ENCODE data around the gene XPR1.

Gene XPR1

DNA sequence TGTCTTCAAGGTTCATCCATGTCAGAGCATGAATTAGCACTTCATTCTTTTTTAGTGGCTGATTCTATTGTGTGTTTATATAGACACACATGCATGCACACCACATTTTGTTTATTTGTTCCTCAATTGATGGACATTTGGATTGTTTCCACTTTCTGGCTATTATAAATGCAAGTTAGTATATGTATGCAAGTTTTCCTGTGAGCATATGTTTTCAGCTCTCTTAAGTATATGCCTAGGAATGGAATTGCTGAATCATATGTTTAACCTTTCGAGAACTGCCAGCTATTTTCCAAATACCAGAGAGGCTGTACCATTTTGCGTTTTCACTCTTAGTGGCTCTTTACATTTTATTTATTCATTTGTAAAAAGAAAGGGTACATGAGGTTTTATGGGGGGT is 171.0 kb downstream of the XPR1 start:
- H3K79me1 ChIP-seq (ENCODE audit: low read length), result no peaks in the 10 kb centered on the region
- H3K9ac ChIP-seq (ENCODE audit: low read length), result no peak overlapping the region
- H3K4me2 ChIP-seq (ENCODE audit: low read length), result no peak overlapping the region
- no peak overlapping the region for H4K5ac ChIP-seq (ENCODE audit: low read length)
- H4K8ac ChIP-seq (ENCODE audit: low read depth, low read length), result no peak overlapping the region
- no peaks in the 10 kb centered on the region for H3K36me3 ChIP-seq (ENCODE audit: control insufficient read depth, insufficient read depth, low read length)
- no peak overlapping the region for H3K27ac ChIP-seq (ENCODE audit: low read depth, low read length)
- H3K27me3 ChIP-seq (ENCODE audit: insufficient read depth, low read length, poor library complexity), result no peaks in the 10 kb centered on the region
- H3K18ac ChIP-seq (ENCODE audit: low read length), result no peak overlapping the region
- no peak overlapping the region for H3K56ac ChIP-seq (ENCODE audit: low read length)
- no peaks in the 10 kb centered on the region for H3K4me1 ChIP-seq (ENCODE audit: control insufficient read depth, low read depth, low read length)
- H3K4me3 ChIP-seq (ENCODE audit: low read length), result no peak overlapping the region
- H2BK5ac ChIP-seq (ENCODE audit: low read length), result no peak overlapping the region
- no peak overlapping the region for H2BK15ac ChIP-seq (replicated peaks; ENCODE audit: low read depth)
- H2AK5ac ChIP-seq (ENCODE audit: low read length), result no peak overlapping the region
- whole genome bisulfite sequencing (ENCODE audit: extremely low coverage, insufficient coverage, low lambda C conversion rate), result no CpG with 5 or more reads among the region's 2 CpGs
- no peak for DNase-seq
- H3K23ac ChIP-seq (ENCODE audit: low read length), result no peak overlapping the region
- H2BK120ac ChIP-seq (ENCODE audit: low read depth, low read length), result no peak overlapping the region
- no peak overlapping the region for H3K4ac ChIP-seq (ENCODE audit: low read depth, low read length)
- H3K79me2 ChIP-seq (ENCODE audit: control insufficient read depth, insufficient read depth, low read length), result no peaks in the 10 kb centered on the region

GRCh38 chr1:180805316-180805715 is 173.5 kb downstream of the XPR1 start:
- H3K79me1 ChIP-seq (ENCODE audit: low read length), result no peaks in the 10 kb centered on the region
- no peak overlapping the region for H3K9ac ChIP-seq (ENCODE audit: low read length)
- no peak overlapping the region for H3K18ac ChIP-seq (ENCODE audit: low read length)
- H4K5ac ChIP-seq (ENCODE audit: low read length), result no peak overlapping the region
- no peak overlapping the region for H2BK120ac ChIP-seq (ENCODE audit: low read depth, low read length)
- DNase-seq, result no peak
- H3K4me3 ChIP-seq (ENCODE audit: low read length), result no peak overlapping the region
- H3K4me2 ChIP-seq (ENCODE audit: low read length), result no peak overlapping the region
- no peaks in the 10 kb centered on the region for H3K36me3 ChIP-seq (ENCODE audit: control insufficient read depth, insufficient read depth, low read length)
- H3K27me3 ChIP-seq (ENCODE audit: insufficient read depth, low read length, poor library complexity), result no peaks in the 10 kb centered on the region
- H3K56ac ChIP-seq (ENCODE audit: low read length), result no peak overlapping the region
- H3K27ac ChIP-seq (ENCODE audit: low read depth, low read length), result no peak overlapping the region
- H2AK5ac ChIP-seq (ENCODE audit: low read length), result no peak overlapping the region
- no peak overlapping the region for H2BK15ac ChIP-seq (replicated peaks; ENCODE audit: low read depth)
- no peak overlapping the region for H3K4ac ChIP-seq (ENCODE audit: low read depth, low read length)
- H4K8ac ChIP-seq (ENCODE audit: low read depth, low read length), result no peak overlapping the region
- H3K79me2 ChIP-seq (ENCODE audit: control insufficient read depth, insufficient read depth, low read length), result no peaks in the 10 kb centered on the region
- no peak overlapping the region for H3K23ac ChIP-seq (ENCODE audit: low read length)
- H2BK5ac ChIP-seq (ENCODE audit: low read length), result no peak overlapping the region
- no peaks in the 10 kb centered on the region for H3K4me1 ChIP-seq (ENCODE audit: control insufficient read depth, low read depth, low read length)

GRCh38 chr1:180811298-180811697 is 179.5 kb downstream of the XPR1 start:
- Histone ChIP-seq H3K4me2 (ENCODE audit: low read length) (no peak overlapping the region), H3K18ac (ENCODE audit: low read length) (no peak overlapping the region), H3K27ac (ENCODE audit: low read depth, low read length) (no peak overlapping the region), H3K56ac (ENCODE audit: low read length) (no peak overlapping the region), H2BK5ac (ENCODE audit: low read length) (no peak overlapping the region), H3K79me1 (ENCODE audit: low read length) (no peaks in the 10 kb centered on the region), H3K4me3 (ENCODE audit: low read length) (no peak overlapping the region), H2BK15ac (replicated peaks; ENCODE audit: low read depth) (no peak overlapping the region), H3K27me3 (ENCODE audit: insufficient read depth, low read length, poor library complexity) (no peaks in the 10 kb centered on the region), H3K4ac (ENCODE audit: low read depth, low read length) (no peak overlapping the region), H4K5ac (ENCODE audit: low read length) (no peak overlapping the region), H4K8ac (ENCODE audit: low read depth, low read length) (no peak overlapping the region), H3K36me3 (ENCODE audit: control insufficient read depth, insufficient read depth, low read length) (no peaks in the 10 kb centered on the region), H3K23ac (ENCODE audit: low read length) (no peak overlapping the region), H3K4me1 (ENCODE audit: control insufficient read depth, low read depth, low read length) (peaks cover 2% of the 10 kb centered on the region), H2BK120ac (ENCODE audit: low read depth, low read length) (no peak overlapping the region), H3K9ac (ENCODE audit: low read length) (no peak overlapping the region), H2AK5ac (ENCODE audit: low read length) (no peak overlapping the region), H3K79me2 (ENCODE audit: control insufficient read depth, insufficient read depth, low read length) (no peaks in the 10 kb centered on the region)
- no peak for DNase-seq
- WGBS (ENCODE audit: extremely low coverage, insufficient coverage, low lambda C conversion rate), result no CpG with 5 or more reads among the region's 2 CpGs

GRCh38 chr1:180811886-180812285 is 180.1 kb downstream of the XPR1 start:
- no peaks in the 10 kb centered on the region for H3K79me1 ChIP-seq (ENCODE audit: low read length)
- H3K18ac ChIP-seq (ENCODE audit: low read length), result no peak overlapping the region
- no peak for DNase-seq
- no peak overlapping the region for H4K8ac ChIP-seq (ENCODE audit: low read depth, low read length)
- no peak overlapping the region for H3K4me2 ChIP-seq (ENCODE audit: low read length)
- H3K4ac ChIP-seq (ENCODE audit: low read depth, low read length), result no peak overlapping the region
- no peak overlapping the region for H3K27ac ChIP-seq (ENCODE audit: low read depth, low read length)
- no peak overlapping the region for H3K23ac ChIP-seq (ENCODE audit: low read length)
- H2BK15ac ChIP-seq (replicated peaks; ENCODE audit: low read depth), result no peak overlapping the region
- H2BK120ac ChIP-seq (ENCODE audit: low read depth, low read length), result no peak overlapping the region
- no peak overlapping the region for H4K5ac ChIP-seq (ENCODE audit: low read length)
- H2BK5ac ChIP-seq (ENCODE audit: low read length), result no peak overlapping the region
- no peak overlapping the region for H3K56ac ChIP-seq (ENCODE audit: low read length)
- H3K4me3 ChIP-seq (ENCODE audit: low read length), result no peak overlapping the region
- H3K27me3 ChIP-seq (ENCODE audit: insufficient read depth, low read length, poor library complexity), result no peaks in the 10 kb centered on the region
- no peaks in the 10 kb centered on the region for H3K79me2 ChIP-seq (ENCODE audit: control insufficient read depth, insufficient read depth, low read length)
- no peak overlapping the region for H3K9ac ChIP-seq (ENCODE audit: low read length)
- no peaks in the 10 kb centered on the region for H3K36me3 ChIP-seq (ENCODE audit: control insufficient read depth, insufficient read depth, low read length)
- no peak overlapping the region for H2AK5ac ChIP-seq (ENCODE audit: low read length)
- H3K4me1 ChIP-seq (ENCODE audit: control insufficient read depth, low read depth, low read length), result peaks cover 2% of the 10 kb centered on the region

- Histone ChIP-seq H2BK15ac (replicated peaks; ENCODE audit: low read depth) (no peak overlapping the region), H2AK5ac (ENCODE audit: low read length) (no peak overlapping the region), H3K4me3 (ENCODE audit: low read length) (no peak overlapping the region), H3K18ac (ENCODE audit: low read length) (no peak overlapping the region), H3K4me2 (ENCODE audit: low read length) (no peak overlapping the region), H3K23ac (ENCODE audit: low read length) (no peak overlapping the region), H3K56ac (ENCODE audit: low read length) (no peak overlapping the region), H4K8ac (ENCODE audit: low read depth, low read length) (no peak overlapping the region), H3K79me2 (ENCODE audit: control insufficient read depth, insufficient read depth, low read length) (no peaks in the 10 kb centered on the region), H3K27ac (ENCODE audit: low read depth, low read length) (no peak overlapping the region), H2BK5ac (ENCODE audit: low read length) (no peak overlapping the region), H3K36me3 (ENCODE audit: control insufficient read depth, insufficient read depth, low read length) (no peaks in the 10 kb centered on the region), H3K9ac (ENCODE audit: low read length) (no peak overlapping the region), H3K79me1 (ENCODE audit: low read length) (no peaks in the 10 kb centered on the region), H4K5ac (ENCODE audit: low read length) (no peak overlapping the region), H2BK120ac (ENCODE audit: low read depth, low read length) (no peak overlapping the region), H3K4ac (ENCODE audit: low read depth, low read length) (no peak overlapping the region), H3K4me1 (ENCODE audit: control insufficient read depth, low read depth, low read length) (peaks cover 2% of the 10 kb centered on the region), H3K27me3 (ENCODE audit: insufficient read depth, low read length, poor library complexity) (no peaks in the 10 kb centered on the region)
- DNase-seq, result no peak
Measured at GRCh38 chr1:180814258-180814657, 182.4 kb downstream of the XPR1 start.

DNA sequence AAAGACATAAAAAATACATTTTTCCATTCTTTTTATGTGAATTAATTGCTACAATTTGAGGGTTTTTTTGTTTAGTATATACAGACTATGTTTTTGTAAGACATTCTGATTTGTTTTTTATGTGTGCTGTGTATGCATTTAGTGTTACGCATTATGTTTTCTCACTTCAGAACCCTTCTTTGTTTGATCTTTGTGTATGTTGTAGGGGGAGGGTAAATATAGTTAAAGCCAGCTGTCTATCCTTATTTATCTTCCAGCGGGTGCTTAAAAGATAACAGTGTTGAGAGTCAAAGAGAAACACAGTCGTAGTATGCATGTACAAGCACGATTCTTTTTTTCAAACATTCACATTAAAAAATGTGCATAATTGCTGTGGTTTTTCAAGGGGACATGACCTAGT is 183.4 kb downstream of the XPR1 start:
- Histone ChIP-seq H2BK120ac (ENCODE audit: low read depth, low read length) (no peak overlapping the region), H4K8ac (ENCODE audit: low read depth, low read length) (no peak overlapping the region), H4K5ac (ENCODE audit: low read length) (no peak overlapping the region), H3K23ac (ENCODE audit: low read length) (no peak overlapping the region), H3K4me1 (ENCODE audit: control insufficient read depth, low read depth, low read length) (peaks cover 2% of the 10 kb centered on the region), H3K79me1 (ENCODE audit: low read length) (no peaks in the 10 kb centered on the region), H2AK5ac (ENCODE audit: low read length) (no peak overlapping the region), H3K18ac (ENCODE audit: low read length) (no peak overlapping the region), H3K79me2 (ENCODE audit: control insufficient read depth, insufficient read depth, low read length) (no peaks in the 10 kb centered on the region), H3K4me2 (ENCODE audit: low read length) (no peak overlapping the region), H3K4ac (ENCODE audit: low read depth, low read length) (no peak overlapping the region), H3K27ac (ENCODE audit: low read depth, low read length) (no peak overlapping the region), H3K56ac (ENCODE audit: low read length) (no peak overlapping the region), H3K27me3 (ENCODE audit: insufficient read depth, low read length, poor library complexity) (no peaks in the 10 kb centered on the region), H2BK5ac (ENCODE audit: low read length) (no peak overlapping the region), H2BK15ac (replicated peaks; ENCODE audit: low read depth) (no peak overlapping the region), H3K4me3 (ENCODE audit: low read length) (no peak overlapping the region), H3K36me3 (ENCODE audit: control insufficient read depth, insufficient read depth, low read length) (no peaks in the 10 kb centered on the region), H3K9ac (ENCODE audit: low read length) (no peak overlapping the region)
- no peak for DNase-seq
- no CpG with 5 or more reads among the region's 4 CpGs for WGBS (ENCODE audit: extremely low coverage, insufficient coverage, low lambda C conversion rate)

All from mesendoderm (in vitro differentiated cells).